ENCODE measurements around the gene GJD4.

GJD4 gene

GRCh38 chr10:35643151-35644049 lies 38.3 kb downstream of the GJD4 start:
- Histone ChIP-seq H3K27me3 (ENCODE audit: insufficient read depth, low read depth, severe bottlenecking) (no peaks in the 10 kb centered on the region), H3K27ac (peak overlapping the region; percentile 78)

GRCh38 chr10:35644050-35644950 lies 39.2 kb downstream of the GJD4 start:
- Histone ChIP-seq H3K27ac (no peak overlapping the region), H3K4me3 (ENCODE audit: low read depth, low read length) (no peak overlapping the region)

More at GRCh38 chr10:35643151-35644049, 38.3 kb downstream of the GJD4 start:
- peak overlapping the region; percentile 74 for H3K4me3 ChIP-seq (ENCODE audit: low read depth, low read length)
- H3K36me3 ChIP-seq = peaks cover 9% of the 10 kb centered on the region
- no peaks in the 10 kb centered on the region for H3K9me3 ChIP-seq (ENCODE audit: severe bottlenecking)
- TF ChIP-seq, protein P1, sequence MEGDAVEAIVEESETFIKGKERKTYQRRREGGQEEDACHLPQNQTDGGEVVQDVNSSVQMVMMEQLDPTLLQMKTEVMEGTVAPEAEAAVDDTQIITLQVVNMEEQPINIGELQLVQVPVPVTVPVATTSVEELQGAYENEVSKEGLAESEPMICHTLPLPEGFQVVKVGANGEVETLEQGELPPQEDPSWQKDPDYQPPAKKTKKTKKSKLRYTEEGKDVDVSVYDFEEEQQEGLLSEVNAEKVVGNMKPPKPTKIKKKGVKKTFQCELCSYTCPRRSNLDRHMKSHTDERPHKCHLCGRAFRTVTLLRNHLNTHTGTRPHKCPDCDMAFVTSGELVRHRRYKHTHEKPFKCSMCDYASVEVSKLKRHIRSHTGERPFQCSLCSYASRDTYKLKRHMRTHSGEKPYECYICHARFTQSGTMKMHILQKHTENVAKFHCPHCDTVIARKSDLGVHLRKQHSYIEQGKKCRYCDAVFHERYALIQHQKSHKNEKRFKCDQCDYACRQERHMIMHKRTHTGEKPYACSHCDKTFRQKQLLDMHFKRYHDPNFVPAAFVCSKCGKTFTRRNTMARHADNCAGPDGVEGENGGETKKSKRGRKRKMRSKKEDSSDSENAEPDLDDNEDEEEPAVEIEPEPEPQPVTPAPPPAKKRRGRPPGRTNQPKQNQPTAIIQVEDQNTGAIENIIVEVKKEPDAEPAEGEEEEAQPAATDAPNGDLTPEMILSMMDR (IDR thresholded peaks at IDR 0.05; ENCODE audit: low read depth, low read length) = no peak
- DNase-seq = peak; percentile 27

GRCh38 chr10:35650894-35651293 lies 45.8 kb downstream of the GJD4 start:
- Histone ChIP-seq H3K9me3 (ENCODE audit: severe bottlenecking) (no peaks in the 10 kb centered on the region), H3K27ac (no peak overlapping the region), H3K36me3 (no peaks in the 10 kb centered on the region), H3K27me3 (ENCODE audit: insufficient read depth, low read depth, severe bottlenecking) (no peaks in the 10 kb centered on the region), H3K4me3 (ENCODE audit: low read depth, low read length) (no peak overlapping the region)
- TF ChIP-seq, protein P1 (IDR thresholded peaks at IDR 0.05; ENCODE audit: low read depth, low read length) = no peak
- DNase-seq = no peak

More at GRCh38 chr10:35644050-35644950, 39.2 kb downstream of the GJD4 start:
- Histone ChIP-seq H3K36me3 (peaks cover 9% of the 10 kb centered on the region), H3K27me3 (ENCODE audit: insufficient read depth, low read depth, severe bottlenecking) (no peaks in the 10 kb centered on the region), H3K9me3 (ENCODE audit: severe bottlenecking) (no peaks in the 10 kb centered on the region)
- TF ChIP-seq, protein P1 (IDR thresholded peaks at IDR 0.05; ENCODE audit: low read depth, low read length) = no peak
- DNase-seq = no peak

DNA sequence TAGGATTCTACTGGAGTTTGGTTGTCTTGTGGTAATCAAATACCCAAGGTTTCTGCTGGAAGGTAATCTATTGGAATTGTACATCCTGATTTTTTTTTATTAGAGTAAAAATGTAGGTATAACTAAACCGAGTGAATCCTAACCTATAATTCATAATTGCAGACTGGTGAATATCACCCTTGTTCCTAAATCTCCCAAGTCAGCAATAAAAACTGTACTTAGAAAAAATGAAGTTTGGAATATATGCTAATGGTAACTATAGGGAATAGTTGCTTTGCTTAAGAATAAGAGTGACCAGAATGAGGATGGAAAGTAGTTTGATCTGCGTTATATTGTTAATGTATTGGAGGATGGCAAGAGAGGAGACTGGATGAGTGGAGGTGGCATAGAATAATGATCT lies 47.7 kb downstream of the GJD4 start:
- Histone ChIP-seq H3K9me3 (ENCODE audit: severe bottlenecking) (no peaks in the 10 kb centered on the region), H3K4me3 (ENCODE audit: low read depth, low read length) (no peak overlapping the region), H3K27me3 (ENCODE audit: insufficient read depth, low read depth, severe bottlenecking) (no peaks in the 10 kb centered on the region), H3K27ac (no peak overlapping the region), H3K36me3 (no peaks in the 10 kb centered on the region)
- no peak for DNase-seq
- TF ChIP-seq, protein P1 (IDR thresholded peaks at IDR 0.05; ENCODE audit: low read depth, low read length) = no peak

DNA sequence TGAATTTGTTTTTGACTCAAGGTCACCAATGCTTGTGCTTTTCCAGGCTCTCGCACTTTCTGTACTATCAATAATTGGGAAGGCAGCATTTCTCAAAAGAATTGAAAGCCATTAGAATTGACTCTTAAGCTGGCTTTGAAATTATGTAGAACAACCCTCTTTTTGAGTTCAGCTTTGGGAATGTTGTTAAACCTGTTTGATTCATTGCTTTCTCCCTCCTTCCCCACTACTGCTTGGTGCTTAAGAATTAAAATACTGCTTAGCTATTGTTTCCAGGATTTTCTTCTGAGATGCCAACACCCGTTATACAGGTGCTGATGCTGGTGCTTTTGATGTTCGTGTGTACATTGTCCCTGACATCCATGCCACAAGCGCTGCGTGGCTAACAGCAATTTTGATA lies 52.5 kb downstream of the GJD4 start:
- TF ChIP-seq, protein P1 (IDR thresholded peaks at IDR 0.05; ENCODE audit: low read depth, low read length) = no peak
- Histone ChIP-seq H3K9me3 (ENCODE audit: severe bottlenecking) (no peaks in the 10 kb centered on the region), H3K36me3 (no peaks in the 10 kb centered on the region), H3K4me3 (ENCODE audit: low read depth, low read length) (no peak overlapping the region), H3K27ac (no peak overlapping the region), H3K27me3 (ENCODE audit: insufficient read depth, low read depth, severe bottlenecking) (no peaks in the 10 kb centered on the region)
- DNase-seq = no peak

All from WERI-Rb-1 (cell line).